Stimulated activated CD4-positive, alpha-beta T cell treated with anti-CD3 and anti-CD28 coated beads, Interleukin-12 subunit alpha, Interleukin-12 subunit beta, amount 100 ng/mL, for 4 hours (primary cell): ENCODE measurements around the gene BAHCC1.

ENCODE experiments used
- DNase-seq: peaks from one replicate; pipeline ENCODE4 v3.0.0-alpha.2; 2020

The BAHCC1 gene

DNA sequence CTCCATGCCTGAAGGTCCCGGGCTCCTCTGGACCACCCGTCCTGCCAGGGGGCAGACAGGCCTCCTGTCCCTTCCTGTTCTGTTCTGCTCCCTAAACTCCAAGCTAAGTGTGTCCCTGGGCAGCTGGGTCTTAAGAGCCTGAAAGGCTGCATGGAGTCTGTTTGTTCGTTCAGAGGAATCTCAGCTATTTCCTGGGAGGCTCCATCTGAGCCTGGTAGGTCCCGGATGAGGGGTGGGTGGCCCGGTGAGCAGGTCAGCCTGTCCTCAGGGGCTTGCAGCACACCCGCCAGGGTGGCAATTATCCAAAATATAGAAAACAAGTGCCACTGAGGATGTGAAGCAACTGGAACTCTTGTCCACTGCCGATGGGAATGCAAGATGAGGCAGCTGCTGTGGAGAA lies 104.8 kb downstream of the BAHCC1 start:
- DNase-seq, result no peak

- DNase-seq, result no peak
Measured at GRCh38 chr17:81502471-81503017, 107.3 kb downstream of the BAHCC1 start.

DNA sequence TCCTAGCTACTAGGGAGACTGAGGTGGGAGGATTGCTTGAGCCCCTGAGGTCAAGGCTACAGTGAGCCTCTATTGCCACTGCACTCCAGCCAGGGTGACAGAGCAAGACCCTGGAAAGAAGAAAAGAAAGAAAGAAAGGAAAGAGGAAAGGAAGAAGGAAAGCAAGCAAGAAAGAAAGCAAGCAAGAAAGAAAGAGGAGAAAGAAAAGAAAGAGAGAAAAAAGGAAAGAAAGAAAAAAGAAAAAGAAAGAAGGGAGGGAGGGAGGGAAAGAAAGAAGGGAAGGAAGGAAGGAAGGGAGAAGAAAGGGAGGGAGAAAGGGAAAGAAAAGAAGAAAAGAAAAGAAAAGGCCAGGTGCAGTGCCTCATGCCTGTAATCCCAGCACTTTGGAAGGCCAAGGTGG lies 108.4 kb downstream of the BAHCC1 start:
- DNase-seq, result no peak

DNA sequence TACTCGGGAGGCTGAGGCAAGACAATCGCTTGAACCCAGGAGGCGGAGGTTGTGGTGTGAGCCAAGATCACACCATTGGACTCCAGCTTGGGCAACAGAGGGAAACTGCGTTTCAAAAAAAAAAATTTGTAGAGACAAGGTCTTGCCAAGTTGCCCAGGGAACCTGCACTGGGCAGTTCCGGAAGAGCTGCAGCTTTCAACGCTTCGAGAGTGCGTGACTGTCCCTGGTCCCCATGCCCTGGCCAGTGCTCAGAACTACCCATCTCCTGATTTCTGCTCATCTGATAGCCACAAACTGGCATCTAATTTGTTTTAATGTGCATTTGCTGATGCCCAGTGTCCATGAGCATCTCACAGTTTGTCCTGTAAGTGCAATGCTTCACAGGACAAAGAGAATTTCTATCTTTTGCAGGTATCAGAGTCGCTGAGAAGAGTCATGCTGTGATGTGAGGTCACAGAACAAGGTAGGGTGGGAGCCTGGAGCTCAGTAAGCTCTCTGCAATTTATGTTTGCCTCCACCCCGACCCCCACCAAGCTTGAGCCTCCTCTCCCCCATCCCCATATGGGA lies 113.5 kb downstream of the BAHCC1 start:
- DNase-seq, result no peak

- DNase-seq, result no peak
Measured at GRCh38 chr17:81509207-81509971, 114.1 kb downstream of the BAHCC1 start.

DNA sequence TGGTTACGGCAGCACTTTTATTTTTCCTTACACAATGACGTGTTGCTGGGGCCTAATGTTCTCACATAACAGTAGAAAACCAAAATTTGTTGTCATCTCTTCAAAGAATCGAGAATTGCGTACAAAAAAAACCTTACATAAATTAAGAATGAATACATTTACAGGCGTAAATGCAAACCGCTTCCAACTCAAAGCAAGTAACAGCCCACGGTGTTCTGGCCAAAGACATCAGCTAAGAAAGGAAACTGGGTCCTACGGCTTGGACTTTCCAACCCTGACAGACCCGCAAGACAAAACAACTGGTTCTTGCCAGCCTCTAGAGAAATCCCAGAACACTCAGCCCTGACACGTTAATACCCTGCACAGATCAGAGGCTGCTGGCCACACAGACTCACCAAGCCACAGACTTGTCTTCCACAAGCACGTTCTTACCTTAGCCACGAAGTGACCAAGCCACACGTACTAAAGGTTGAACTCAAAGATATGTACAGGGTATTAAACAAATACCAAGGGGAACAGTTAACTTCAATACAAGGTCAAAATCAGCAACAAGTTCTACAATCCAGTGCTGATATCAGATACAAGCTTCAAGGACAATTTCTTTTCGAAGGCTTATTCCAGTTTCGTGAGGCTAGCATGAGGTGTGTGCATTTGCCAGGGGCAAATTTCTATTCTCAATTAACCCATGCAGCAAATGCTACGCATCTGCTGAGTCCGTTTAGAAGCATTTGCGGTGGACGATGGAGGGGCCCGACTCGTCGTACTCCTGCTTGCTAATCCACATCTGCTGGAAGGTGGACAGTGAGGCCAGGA lies 114.9 kb downstream of the BAHCC1 start:
- DNase-seq, result no peak

DNA sequence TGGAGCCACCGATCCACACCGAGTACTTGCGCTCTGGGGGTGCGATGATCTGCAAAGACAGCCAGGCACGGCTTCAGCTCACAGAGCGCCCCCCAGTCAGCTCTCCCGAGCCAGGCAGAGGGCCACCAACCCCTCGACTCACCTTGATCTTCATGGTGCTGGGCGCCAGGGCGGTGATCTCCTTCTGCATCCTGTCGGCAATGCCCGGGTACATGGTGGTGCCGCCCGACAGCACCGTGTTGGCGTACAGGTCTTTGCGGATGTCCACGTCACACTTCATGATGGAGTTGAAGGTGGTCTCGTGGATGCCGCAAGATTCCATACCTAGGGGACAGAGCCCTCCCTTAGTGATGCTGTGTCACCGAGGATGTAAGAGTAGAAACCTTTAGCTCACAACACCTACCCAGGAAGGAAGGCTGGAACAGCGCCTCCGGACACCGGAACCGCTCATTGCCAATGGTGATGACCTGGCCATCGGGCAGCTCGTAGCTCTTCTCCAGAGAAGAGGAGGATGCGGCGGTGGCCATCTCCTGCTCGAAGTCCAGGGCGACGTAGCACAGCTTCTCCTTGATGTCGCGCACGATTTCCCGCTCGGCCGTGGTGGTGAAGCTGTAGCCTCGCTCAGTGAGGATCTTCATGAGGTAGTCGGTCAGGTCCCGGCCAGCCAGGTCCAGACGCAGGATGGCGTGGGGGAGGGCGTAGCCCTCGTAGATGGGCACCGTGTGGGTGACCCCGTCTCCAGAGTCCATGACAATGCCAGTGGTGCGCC lies 115.7 kb downstream of the BAHCC1 start:
- no peak for DNase-seq

DNA sequence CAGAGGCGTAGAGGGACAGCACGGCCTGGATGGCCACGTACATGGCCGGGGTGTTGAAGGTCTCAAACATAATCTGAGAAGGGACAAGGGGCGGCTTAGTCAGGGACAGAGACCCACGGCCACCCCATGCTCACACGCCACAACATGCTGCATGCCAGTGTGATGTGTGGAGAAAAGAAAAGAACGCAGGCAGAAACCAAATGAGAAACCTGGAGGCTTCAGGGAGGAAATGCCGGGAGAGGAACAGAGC lies 116.2 kb downstream of the BAHCC1 start:
- no peak for DNase-seq

DNA sequence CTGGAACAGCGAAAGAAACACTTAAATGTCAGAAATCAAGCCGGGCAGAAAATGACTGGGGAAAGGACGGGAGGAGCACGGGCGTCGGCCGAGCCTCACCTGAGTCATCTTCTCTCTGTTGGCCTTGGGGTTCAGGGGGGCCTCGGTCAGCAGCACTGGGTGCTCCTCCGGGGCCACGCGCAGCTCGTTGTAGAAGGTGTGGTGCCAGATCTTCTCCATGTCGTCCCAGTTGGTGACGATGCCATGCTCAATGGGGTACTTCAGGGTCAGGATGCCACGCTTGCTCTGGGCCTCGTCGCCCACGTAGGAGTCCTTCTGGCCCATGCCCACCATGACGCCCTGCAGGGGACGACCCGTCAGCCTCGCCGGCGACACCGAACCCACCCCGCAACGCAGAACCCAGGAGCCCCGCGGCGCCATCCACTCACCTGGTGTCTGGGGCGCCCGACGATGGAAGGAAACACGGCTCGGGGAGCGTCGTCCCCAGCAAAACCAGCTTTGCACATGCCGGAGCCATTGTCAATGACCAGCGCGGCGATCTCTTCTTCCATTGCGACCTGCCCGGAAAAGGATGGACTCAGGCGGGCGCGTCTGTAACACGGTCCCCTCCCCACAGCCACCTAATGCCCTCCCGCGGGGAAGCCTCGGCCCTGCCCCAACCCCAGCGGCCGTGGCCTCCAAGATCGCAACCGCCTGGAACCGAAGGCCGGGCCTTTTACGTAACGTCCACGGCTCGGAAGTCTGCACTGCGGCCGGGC lies 116.7 kb downstream of the BAHCC1 start:
- peak; percentile 47 for DNase-seq

DNA sequence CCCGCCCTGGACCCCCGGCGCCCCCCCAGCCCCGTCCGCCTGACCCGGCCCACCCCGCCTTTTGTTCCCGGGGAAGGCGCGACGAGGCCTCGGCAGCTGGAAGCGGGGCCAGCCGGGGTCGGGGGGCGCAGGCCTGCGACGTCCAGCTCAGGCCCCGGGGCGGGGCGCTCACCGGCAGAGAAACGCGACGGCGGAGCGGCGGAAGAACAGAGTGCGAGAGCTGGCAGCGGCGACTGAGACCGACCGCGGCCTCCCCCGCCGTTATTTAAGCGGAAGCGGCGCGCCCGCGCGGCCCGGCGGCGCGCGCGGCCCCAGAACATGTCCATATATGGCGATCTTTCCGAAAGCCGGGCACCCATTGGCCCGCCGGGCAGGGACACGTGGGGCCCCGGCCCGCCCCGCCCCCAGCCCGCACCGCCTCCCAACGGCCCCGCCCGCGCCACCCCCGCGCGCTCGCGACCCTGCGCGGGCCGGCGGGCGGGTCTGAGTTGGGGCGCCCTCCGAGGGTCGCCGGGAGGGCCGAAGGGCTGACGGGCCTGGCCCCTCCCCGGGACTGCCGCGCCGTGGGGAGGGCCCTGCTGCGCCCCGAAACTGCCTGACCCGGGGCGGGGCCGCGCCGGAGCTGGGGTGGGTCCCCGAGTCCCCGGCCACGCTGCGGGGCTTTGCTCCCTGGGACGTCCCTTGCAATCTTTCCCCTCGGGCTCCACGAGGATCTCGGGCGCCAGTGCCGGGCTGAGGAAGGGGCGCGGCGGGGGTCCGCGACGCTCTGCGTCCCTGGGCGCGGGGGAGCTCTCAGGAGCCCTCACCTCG lies 117.5 kb downstream of the BAHCC1 start, which contains the start of gene ACTG1:
ACTG1 (minus strand) TSS at position 238 of the 810 bp plus-strand sequence. CDS start 445 bp downstream, outside the sequence.
- DNase-seq, result peak; percentile 88

DNA sequence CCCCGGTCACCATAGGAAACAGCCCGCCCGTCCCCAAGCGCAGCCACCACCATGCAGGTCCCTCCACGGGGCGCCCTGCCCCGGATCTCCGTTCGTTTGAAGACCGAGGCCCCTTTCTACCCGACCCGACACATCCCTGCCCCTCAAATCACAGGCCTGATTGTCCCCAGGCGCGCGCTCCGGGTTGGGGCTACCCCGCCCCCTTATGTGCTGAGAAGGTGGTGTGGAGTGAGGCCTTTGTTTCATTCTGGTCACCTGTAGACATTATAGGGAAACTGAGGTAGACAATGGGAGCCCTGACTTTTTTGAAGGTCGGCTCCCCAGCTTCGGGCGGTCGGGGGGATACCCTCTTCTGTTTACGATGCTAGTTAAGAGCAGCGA lies 118.1 kb downstream of the BAHCC1 start:
- no peak for DNase-seq

GRCh38 chr17:81513753-81514488 lies 118.7 kb downstream of the BAHCC1 start:
- no peak for DNase-seq

GRCh38 chr17:81514489-81514738 lies 119.2 kb downstream of the BAHCC1 start:
- DNase-seq, result no peak

DNA sequence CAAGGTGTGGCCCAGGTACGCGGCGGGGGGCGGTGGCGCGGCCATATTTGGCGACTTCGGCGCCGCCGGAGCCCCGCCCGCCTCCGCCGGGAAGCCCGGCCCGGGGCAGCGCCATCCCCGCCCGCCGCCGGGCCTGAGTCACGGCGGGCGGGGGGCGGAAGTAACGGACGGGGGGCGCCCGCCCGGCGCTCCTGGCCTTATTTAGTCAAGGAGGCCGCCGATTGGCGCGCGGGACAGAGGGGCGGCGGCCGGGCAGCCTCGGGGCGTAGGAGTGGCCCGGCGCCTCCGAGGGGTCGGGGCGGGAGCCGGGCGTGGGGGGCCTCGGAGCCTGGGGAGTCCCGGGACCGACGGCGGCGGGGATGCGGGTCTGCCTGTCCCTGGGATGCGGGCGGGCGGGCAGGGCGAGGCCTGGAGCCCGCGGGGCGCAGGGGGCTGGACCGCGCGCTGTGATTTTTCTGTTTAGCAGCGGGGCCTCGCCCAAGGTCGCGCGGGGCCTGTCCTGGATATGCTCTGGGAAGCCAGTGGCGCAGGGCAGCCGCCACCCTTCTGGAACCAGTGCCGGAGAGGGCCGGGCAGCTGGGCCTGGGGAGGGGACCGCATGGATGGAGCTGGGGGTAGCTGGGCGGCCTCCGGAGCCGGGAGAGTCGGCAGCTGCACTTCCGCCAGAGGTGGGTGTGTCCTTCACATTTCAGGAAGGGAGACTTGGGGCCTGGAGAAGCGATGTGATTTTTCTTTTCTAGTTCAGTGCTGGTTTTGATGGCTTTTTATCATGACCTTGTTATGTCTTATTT lies 119.7 kb downstream of the BAHCC1 start:
- peak; percentile 77 for DNase-seq

- DNase-seq, result no peak
Measured at GRCh38 chr17:81515530-81516041, 120.3 kb downstream of the BAHCC1 start.
